8988T (cell line): ENCODE measurements around the gene SRRM1.
"Not testable (repeated sequence)": the region's sequence is repeated elsewhere in the genome, so short reads cannot be mapped to it uniquely, and the experiment has no call there.

Experiments used
- DNase-seq: peaks from one replicate; pipeline ENCODE4 v3.0.0; 2011

SRRM1 gene

GRCh38 chr1:24648919-24649318 lies 5.8 kb downstream of the SRRM1 start:
- DNase-seq: no peak

- DNase-seq: no peak
These were observed 9.3 kb downstream of the SRRM1 start for GRCh38 chr1:24652382-24652781.

GRCh38 chr1:24654010-24654409 lies 10.9 kb downstream of the SRRM1 start:
- DNase-seq: no peak

GRCh38 chr1:24656046-24656445 lies 12.9 kb downstream of the SRRM1 start:
- DNase-seq: no peak

GRCh38 chr1:24657781-24658180 lies 14.7 kb downstream of the SRRM1 start:
- no peak for DNase-seq

- DNase-seq: no peak
These were observed 16.2 kb downstream of the SRRM1 start for GRCh38 chr1:24659166-24659904.

- DNase-seq: no peak
These were observed 17.0 kb downstream of the SRRM1 start for GRCh38 chr1:24659993-24660665.

GRCh38 chr1:24664507-24665033 lies 21.5 kb downstream of the SRRM1 start:
- no peak for DNase-seq

GRCh38 chr1:24666794-24667193 lies 23.7 kb downstream of the SRRM1 start:
- DNase-seq: no peak

GRCh38 chr1:24671372-24671771 lies 28.3 kb downstream of the SRRM1 start:
- not testable (repeated sequence) for DNase-seq

- not testable (repeated sequence) for DNase-seq
These were observed 29.6 kb downstream of the SRRM1 start for GRCh38 chr1:24672686-24673085.

GRCh38 chr1:24673341-24673740 lies 30.2 kb downstream of the SRRM1 start:
- no peak for DNase-seq

GRCh38 chr1:24678421-24678820 lies 35.3 kb downstream of the SRRM1 start:
- not testable (repeated sequence) for DNase-seq

- DNase-seq: no peak
These were observed 36.6 kb downstream of the SRRM1 start for GRCh38 chr1:24679725-24680124.

- peak; percentile 38 for DNase-seq
These were observed 40.6 kb downstream of the SRRM1 start for GRCh38 chr1:24683713-24684162.

GRCh38 chr1:24688033-24688432 lies 44.9 kb downstream of the SRRM1 start:
- no peak for DNase-seq

GRCh38 chr1:24688621-24689195 lies 45.6 kb downstream of the SRRM1 start:
- peak; percentile 56 for DNase-seq

GRCh38 chr1:24691051-24691450 lies 47.9 kb downstream of the SRRM1 start:
- DNase-seq: no peak

- no peak for DNase-seq
These were observed 49.4 kb downstream of the SRRM1 start for GRCh38 chr1:24692351-24692980.

- no peak for DNase-seq
These were observed 50.8 kb downstream of the SRRM1 start for GRCh38 chr1:24693827-24694379.

- DNase-seq: no peak
These were observed 51.3 kb downstream of the SRRM1 start for GRCh38 chr1:24694380-24694843.

- no peak for DNase-seq
These were observed 52.3 kb downstream of the SRRM1 start for GRCh38 chr1:24695202-24695974.
